NCI-H82 treated with DMSO at 0.1 percent for 48 hours (cell line): ENCODE measurements around the gene HSD17B3.
"Not testable (repeated sequence)": the region's sequence is repeated elsewhere in the genome, so short reads cannot be mapped to it uniquely, and the experiment has no call there.

ENCODE experiments used
- DNase-seq: peaks from one replicate; lab custom pipeline; 2025; ENCODE audit not compliant: unreplicated experiment; lab: John Stamatoyannopoulos, UW

The HSD17B3 gene

DNA sequence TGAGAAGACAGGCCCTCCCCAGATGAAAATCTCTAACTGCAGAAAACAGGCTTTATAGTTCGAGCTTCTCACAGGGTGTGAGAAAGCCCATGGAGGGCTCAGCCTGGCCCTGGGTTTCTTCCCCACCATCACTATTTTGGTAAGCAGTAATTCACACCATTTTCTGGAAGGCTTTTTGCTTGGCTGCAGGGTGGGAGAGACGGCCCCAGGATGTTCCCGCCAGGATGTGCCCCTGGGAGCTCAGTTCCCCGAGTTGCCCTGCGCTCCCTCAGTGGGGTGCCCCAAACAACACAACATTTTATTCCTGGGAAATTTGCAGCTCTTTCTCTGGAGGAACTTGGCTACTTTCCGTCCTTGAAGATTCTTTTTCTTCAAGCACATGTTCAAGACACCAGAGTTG lies 100.8 kb downstream of the HSD17B3 start:
- DNase-seq: no peak

DNA sequence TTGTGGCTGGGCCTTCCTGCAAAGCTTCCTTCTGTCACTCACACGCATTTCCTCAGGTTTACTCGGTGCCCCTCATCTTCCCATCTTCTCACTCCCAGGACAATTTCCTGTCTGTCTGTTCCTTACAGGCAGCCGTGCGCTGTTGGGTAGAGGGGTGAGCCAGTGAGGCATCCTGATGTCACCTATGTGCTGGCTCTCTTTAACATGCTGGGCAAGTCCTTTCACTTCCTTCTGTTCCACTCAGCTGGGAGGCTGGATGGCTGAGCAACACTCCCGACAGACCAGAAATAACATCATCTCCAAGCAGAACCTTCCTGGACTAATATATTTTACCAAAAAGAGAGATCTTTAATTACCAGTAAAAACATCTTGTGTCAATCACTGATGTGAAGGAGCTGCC lies 103.0 kb downstream of the HSD17B3 start:
- DNase-seq: no peak

DNA sequence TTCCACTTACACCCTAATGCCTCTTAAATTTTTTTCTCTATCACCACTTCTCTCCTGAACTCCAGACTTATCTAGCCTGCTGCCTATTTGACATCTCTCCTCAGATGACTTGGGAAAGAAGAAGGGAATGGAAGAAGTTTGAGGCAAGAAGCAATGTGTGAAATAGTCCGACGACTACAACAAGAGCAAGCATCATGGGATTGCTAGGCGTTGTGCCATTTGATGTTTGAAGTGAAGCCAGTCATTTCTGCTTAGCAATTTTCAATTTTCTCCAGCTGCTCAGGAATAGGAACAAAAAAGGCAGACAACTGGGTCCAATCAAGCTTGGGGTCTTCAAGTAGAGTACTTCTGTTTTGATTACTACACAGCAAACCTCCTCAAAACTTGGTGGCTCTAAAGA lies 106.4 kb downstream of the HSD17B3 start:
- DNase-seq: no peak

DNA sequence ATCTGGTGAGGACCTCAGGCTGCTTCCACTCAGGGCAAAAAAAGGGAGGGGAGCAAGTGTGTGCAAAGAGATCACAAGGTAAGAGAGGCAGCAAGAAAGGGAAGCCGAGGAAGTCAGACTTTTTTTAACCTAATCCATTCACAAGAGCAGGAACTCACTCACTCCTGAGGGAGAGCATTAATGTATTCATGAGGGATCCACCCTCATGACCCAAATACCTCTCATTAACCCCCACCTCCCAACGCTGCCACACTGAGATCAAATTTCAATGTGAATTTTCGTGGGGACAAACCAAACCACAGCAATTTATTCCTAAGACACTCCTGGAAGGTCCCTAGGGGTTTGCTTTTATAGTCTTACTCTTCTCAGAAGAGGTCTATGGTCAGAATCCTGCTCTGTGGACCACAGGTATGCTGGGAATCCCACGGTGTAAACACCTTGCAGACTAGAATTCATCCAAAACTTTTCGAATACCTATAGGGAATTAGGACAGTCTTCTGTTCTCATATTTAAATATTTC lies 108.7 kb downstream of the HSD17B3 start:
- DNase-seq: no peak

DNA sequence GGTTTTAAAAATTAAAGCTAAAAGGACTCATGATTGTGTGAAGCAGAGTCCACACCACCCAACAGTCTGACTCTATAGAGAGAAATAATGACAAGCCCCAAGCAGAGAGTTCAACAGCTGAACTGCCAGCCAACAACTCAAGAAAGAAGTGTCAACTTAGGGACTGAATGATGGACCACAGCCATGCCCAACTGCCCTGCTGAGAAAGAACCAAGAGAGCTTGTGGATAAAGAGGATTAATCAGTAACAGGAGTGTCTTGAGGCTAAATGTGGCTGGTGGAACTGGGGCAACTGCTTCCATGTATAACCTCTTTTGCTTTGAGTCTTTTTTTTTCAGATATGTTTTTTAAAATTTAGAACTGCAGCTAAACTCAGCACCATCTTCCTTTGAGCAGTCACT lies 109.3 kb downstream of the HSD17B3 start:
- no peak for DNase-seq

DNA sequence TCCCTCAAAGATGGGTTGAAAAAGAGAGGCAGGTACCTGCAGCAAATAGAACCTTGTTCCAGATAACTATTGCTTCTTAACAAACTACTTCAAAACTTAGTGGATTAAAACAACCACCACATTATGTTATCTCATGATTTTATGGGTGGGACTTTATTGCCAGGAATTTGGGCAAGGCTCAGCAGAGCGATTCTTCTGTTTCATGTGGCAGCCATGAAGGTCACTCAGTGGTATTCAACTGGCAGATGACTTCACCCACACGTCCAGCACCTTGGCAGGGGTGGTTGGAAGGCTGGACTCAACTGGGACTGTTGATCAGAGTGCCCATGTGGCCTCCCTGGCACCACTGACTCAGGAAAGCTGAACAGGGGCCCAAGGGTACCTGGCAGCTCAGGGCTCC lies 112.0 kb downstream of the HSD17B3 start:
- DNase-seq: no peak

DNA sequence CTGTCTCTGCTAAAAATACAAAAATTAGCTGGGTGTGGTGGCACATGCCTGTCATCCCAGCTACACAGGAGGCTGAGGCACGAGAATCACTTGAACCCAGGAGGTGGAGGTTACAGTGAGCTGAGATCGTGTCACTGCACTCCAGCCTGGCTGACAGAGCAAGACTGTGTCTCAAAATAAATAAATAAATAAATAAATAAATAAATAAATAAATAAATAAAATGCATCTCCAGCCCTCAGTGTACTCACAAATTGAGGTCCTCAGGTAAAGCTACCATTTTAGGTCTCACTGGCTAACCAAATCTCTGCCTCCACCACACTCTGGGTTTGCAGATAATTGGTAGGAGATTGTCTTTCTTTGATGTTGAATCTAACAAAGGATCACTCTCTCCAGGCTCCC lies 112.4 kb downstream of the HSD17B3 start:
- not testable (repeated sequence) for DNase-seq

DNA sequence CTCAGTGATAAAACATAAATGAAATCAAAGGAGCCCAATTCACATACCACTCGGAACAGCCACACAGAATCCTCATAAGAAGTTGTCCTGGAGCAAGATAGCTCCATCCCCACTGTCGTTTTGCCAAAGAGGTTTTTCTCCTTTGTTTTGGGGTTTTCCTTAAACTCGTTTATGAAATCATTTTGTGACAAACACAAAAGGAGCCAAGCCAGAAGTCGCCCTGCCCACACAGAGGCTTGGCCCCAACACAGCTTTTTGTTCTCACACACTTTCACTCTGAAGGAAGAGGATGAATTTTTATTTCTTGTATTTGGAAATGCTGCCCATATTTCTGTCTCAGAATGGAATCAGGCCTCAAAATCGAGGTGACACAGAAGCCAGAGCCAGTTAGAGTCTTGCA lies 113.4 kb downstream of the HSD17B3 start:
- no peak for DNase-seq

DNA sequence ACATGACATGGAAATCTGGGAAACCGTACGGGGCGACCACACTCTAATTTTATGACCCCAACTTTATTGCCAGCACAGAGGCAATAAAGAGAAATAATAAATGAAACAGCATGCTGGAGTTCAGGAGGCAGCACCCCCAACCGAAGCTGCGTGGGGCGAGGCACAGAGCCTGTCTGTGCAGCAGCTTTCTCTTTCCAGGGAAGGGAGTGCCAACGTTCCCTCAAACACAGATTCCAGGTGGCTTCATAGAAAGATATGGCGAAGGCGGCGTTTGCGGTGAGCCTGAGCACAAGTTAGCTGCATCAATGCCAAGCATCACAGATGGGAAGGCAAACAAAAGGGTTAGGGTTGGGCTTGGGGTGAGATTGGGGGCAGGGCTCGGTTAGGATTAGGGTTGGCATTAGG lies 114.8 kb downstream of the HSD17B3 start:
- DNase-seq: no peak

DNA sequence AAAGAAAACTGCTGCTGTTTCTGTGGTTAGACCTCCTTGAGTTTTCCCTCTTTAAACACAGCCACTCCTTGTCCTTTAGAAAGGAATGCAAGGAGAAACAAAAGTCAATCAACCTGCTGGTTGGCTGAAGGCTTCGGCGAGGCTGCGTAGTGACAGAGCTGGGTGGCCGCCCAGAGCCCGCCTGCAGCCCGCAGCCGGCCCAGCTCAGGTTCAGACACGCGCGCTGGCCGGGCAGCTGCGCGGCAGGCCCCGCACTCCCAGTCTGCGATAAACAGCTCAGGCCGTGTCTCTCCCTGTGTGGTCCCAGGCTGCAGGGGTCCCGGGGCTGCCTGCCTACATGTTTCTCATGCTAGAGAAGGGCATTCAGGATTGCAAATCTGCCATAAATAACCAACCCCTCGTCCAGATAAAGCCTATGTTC lies 115.4 kb downstream of the HSD17B3 start:
- no peak for DNase-seq

DNA sequence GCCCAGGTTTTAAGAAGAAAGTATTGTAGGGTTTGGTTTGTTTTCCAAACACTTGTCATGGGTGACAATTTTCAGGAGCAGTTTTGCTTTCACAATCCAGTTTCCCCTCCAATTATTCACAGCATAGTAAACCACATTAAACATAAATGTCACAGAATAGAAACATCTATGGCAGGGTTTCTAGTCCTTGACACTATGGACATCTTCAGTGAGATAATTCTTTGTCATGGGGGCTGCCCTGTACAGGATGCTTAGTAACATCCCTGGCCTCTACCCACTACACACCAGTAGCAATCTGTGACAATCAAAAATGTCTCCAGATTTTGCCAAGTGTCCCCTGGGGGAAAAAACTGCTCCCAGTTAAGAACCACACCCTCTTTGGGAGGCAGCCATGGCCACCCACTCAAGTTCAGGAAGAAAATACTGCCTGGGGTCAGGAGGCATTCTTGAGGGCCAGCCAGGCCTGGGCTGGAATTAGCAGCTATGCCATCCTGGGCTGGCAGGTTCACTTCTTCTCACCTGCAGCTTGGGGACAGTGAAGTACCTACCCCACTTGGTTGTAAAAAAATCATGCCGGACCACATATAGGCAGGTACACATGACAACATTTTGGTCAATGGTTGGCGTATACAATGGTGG lies 116.3 kb downstream of the HSD17B3 start:
- DNase-seq: no peak
